GM19463 (cell line): ENCODE data around the gene IL1RAPL2.
"Not testable (repeated sequence)": the region's sequence is repeated elsewhere in the genome, so short reads cannot be mapped to it uniquely, and the experiment has no call there.

Experiments
- ATAC-seq: cut with Tn5 transposase; IDR thresholded peaks from one replicate; pipeline ENCODE4 v1.9.1; 2021; ENCODE audit warnings: mild to moderate bottlenecking, moderate library complexity; ENCODE audit not compliant: unreplicated experiment

The IL1RAPL2 gene

GRCh38 chrX:104842646-104843045, 276.6 kb downstream of the IL1RAPL2 start:
- ATAC-seq: no peak

- no peak for ATAC-seq
Observed at GRCh38 chrX:104852241-104852640, 286.2 kb downstream of the IL1RAPL2 start.

- ATAC-seq: peak; percentile 58
Observed at GRCh38 chrX:104854188-104854587, 288.2 kb downstream of the IL1RAPL2 start.

- ATAC-seq: no peak
Observed at GRCh38 chrX:104854790-104855340, 288.9 kb downstream of the IL1RAPL2 start.

- no peak for ATAC-seq
Observed at GRCh38 chrX:104863466-104863865, 297.5 kb downstream of the IL1RAPL2 start.

GRCh38 chrX:104864296-104864695, 298.3 kb downstream of the IL1RAPL2 start:
- ATAC-seq: no peak

GRCh38 chrX:104877504-104877903, 311.5 kb downstream of the IL1RAPL2 start:
- no peak for ATAC-seq

GRCh38 chrX:104902070-104902469, 336.1 kb downstream of the IL1RAPL2 start:
- no peak for ATAC-seq

- ATAC-seq: not testable (repeated sequence)
Observed at GRCh38 chrX:104909694-104910093, 343.7 kb downstream of the IL1RAPL2 start.

GRCh38 chrX:104913348-104913747, 347.3 kb downstream of the IL1RAPL2 start:
- no peak for ATAC-seq

- not testable (repeated sequence) for ATAC-seq
Observed at GRCh38 chrX:104914686-104915085, 348.7 kb downstream of the IL1RAPL2 start.

- ATAC-seq: no peak
Observed at GRCh38 chrX:104918122-104918521, 352.1 kb downstream of the IL1RAPL2 start.

GRCh38 chrX:104921584-104922205, 355.7 kb downstream of the IL1RAPL2 start:
- peak; percentile 2 for ATAC-seq

GRCh38 chrX:104922206-104922621, 356.2 kb downstream of the IL1RAPL2 start:
- peak; percentile 94 for ATAC-seq

- no peak for ATAC-seq
Observed at GRCh38 chrX:104929324-104929723, 363.3 kb downstream of the IL1RAPL2 start.

- no peak for ATAC-seq
Observed at GRCh38 chrX:104935581-104935980, 369.6 kb downstream of the IL1RAPL2 start.

- no peak for ATAC-seq
Observed at GRCh38 chrX:104953251-104953650, 387.3 kb downstream of the IL1RAPL2 start.

GRCh38 chrX:104961926-104962325, 395.9 kb downstream of the IL1RAPL2 start:
- no peak for ATAC-seq

GRCh38 chrX:104968241-104968640, 402.2 kb downstream of the IL1RAPL2 start:
- no peak for ATAC-seq

GRCh38 chrX:104972737-104973136, 406.7 kb downstream of the IL1RAPL2 start:
- ATAC-seq: no peak

- no peak for ATAC-seq
Observed at GRCh38 chrX:104987063-104987462, 421.1 kb downstream of the IL1RAPL2 start.

- no peak for ATAC-seq
Observed at GRCh38 chrX:104988038-104988437, 422.0 kb downstream of the IL1RAPL2 start.

GRCh38 chrX:104995546-104995945, 429.5 kb downstream of the IL1RAPL2 start:
- ATAC-seq: no peak
